H1 (cell line): ENCODE results near the gene CCDC88C.

Experiments
- CEBPB ChIP-seq: IDR thresholded peaks from 2 replicates; pipeline ENCODE4 v1.6.1; 2012; ENCODE audit warnings: low read depth, low read length
- CTCF ChIP-seq, 3 experiments: IDR thresholded peaks; 1 replicate in 2 of 3; 2 replicates in 1 of 3; pipeline versions ENCODE4 v1.5.1 to v1.6.1; 2011; ENCODE audit warnings: low read length in 3 of 3, mild to moderate bottlenecking in 3 of 3, inconsistent platforms in 2 of 3, low read depth in 1 of 3, moderate library complexity in 1 of 3; ENCODE audit not compliant: insufficient read depth in 1 of 3; ENCODE audit errors: control extremely low read depth in 1 of 3
- EZH2 ChIP-seq: fragments of 200-600 bp; sonication (generic); IDR thresholded peaks from 2 replicates; pipeline ENCODE4 v1.7.1; 2012; ENCODE audit warnings: low read depth, mild to moderate bottlenecking, moderate library complexity, low read length, inconsistent platforms; ENCODE audit not compliant: severe bottlenecking
- JUND ChIP-seq: IDR thresholded peaks from 2 replicates; pipeline ENCODE4 v1.6.1; 2011; ENCODE audit warnings: mild to moderate bottlenecking, improper control_type of control experiment, low read length
- POLR2A ChIP-seq, 2 experiments: IDR thresholded peaks; 1 replicate in 1 of 2; 2 replicates in 1 of 2; pipeline ENCODE4 v1.6.1; 2011; ENCODE audit warnings: low read depth in 2 of 2, low read length in 2 of 2, mild to moderate bottlenecking in 2 of 2; ENCODE audit errors: control extremely low read depth in 1 of 2
- SP2 ChIP-seq: IDR thresholded peaks from 2 replicates; pipeline ENCODE4 v1.6.1; 2012; ENCODE audit warnings: mild to moderate bottlenecking, low read length, inconsistent platforms
- SRF ChIP-seq: IDR thresholded peaks from 2 replicates; pipeline ENCODE4 v1.6.1; 2011; ENCODE audit warnings: mild to moderate bottlenecking, low read depth, low read length, moderate library complexity

DNA sequence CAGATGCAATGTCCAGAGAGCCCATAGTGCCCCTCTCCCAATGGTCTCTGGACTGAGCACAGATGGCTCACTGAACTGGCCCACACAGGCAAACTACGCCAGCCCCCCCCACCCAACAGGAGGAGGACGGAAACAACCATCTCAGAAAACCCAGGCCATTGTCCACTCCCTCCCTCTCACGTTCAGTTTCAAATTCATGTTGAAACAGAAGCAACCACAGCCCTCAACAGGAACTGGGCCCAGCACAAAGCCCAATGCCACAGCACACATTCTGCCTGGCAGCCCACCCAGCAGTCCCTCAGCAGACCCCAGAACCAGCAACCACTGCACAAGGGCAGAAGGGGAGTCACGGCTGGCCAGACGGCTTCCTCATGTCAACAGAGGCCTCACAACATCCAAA lies 10.6 kb downstream of the CCDC88C start:
- TF ChIP-seq JUND, result no peak
- no peak for TF ChIP-seq EZH2
- TF ChIP-seq SP2, result no peak
- no peak for TF ChIP-seq POLR2A (IDR thresholded peaks at IDR 0.05; ENCODE audit: control extremely low read depth in 1 of 2, low read depth in 2 of 2, low read length in 2 of 2)
- TF ChIP-seq CEBPB, result no peak
- no peak for TF ChIP-seq CTCF (IDR thresholded peaks at IDR 0.05; ENCODE audit: control extremely low read depth in 1 of 3, insufficient read depth in 1 of 3, low read depth in 1 of 3, low read length in 3 of 3)
- no peak for TF ChIP-seq SRF
